ENCODE results near the gene SFRP2. TPM values are rescaled to one million over a fixed set of nuclear protein-coding genes. Genes with fewer than 3 reads are reported as not detected.

Gene SFRP2
- total RNA-seq, 1 experiment from 2014 or later: not detected

- intact Hi-C loops (cut with micrococcal nuclease; ENCODE audit: unreplicated experiment): no loop called here
- no peaks in the 10 kb centered on the region for H3K4me1 Mint-ChIP-seq (ENCODE audit: low read depth, unreplicated experiment)
- no peak overlapping the region for H3K27ac Mint-ChIP-seq (ENCODE audit: unreplicated experiment)
- DNase-seq: no peak
- CTCF ChIA-PET: no interaction called here
- H3K9me3 Mint-ChIP-seq (ENCODE audit: low read depth, unreplicated experiment): no peaks in the 10 kb centered on the region
- no peaks in the 10 kb centered on the region for H3K36me3 Mint-ChIP-seq (ENCODE audit: insufficient read depth, unreplicated experiment)
- BruUV-seq (replicated peaks): no TSS peak
- no peak for TF ChIP-seq CTCF (IDR thresholded peaks at IDR 0.05; ENCODE audit: unreplicated experiment)
- no peak overlapping the region for H3K4me3 Mint-ChIP-seq (ENCODE audit: low read depth, unreplicated experiment)
- peaks cover 34% of the 10 kb centered on the region for H3K27me3 Mint-ChIP-seq (ENCODE audit: unreplicated experiment)
Measured at GRCh38 chr4:153825126-153825525, 36.2 kb upstream of the SFRP2 start.

- CTCF ChIA-PET: no interaction called here
- Mint-ChIP-seq H3K36me3 (ENCODE audit: insufficient read depth, unreplicated experiment) (no peaks in the 10 kb centered on the region), H3K27ac (ENCODE audit: unreplicated experiment) (no peak overlapping the region), H3K4me3 (ENCODE audit: low read depth, unreplicated experiment) (no peak overlapping the region), H3K4me1 (ENCODE audit: low read depth, unreplicated experiment) (no peaks in the 10 kb centered on the region), H3K9me3 (ENCODE audit: low read depth, unreplicated experiment) (no peaks in the 10 kb centered on the region), H3K27me3 (ENCODE audit: unreplicated experiment) (peaks cover 28% of the 10 kb centered on the region)
- no TSS peak for BruUV-seq (replicated peaks)
- no peak for DNase-seq
- TF ChIP-seq CTCF (IDR thresholded peaks at IDR 0.05; ENCODE audit: unreplicated experiment): no peak
- intact Hi-C loops (cut with micrococcal nuclease; ENCODE audit: unreplicated experiment): no loop called here
Measured at GRCh38 chr4:153824501-153824900, 35.6 kb upstream of the SFRP2 start.

GRCh38 chr4:153823483-153823882, 34.6 kb upstream of the SFRP2 start:
- intact Hi-C loops (cut with micrococcal nuclease; ENCODE audit: unreplicated experiment): no loop called here
- H3K4me3 Mint-ChIP-seq (ENCODE audit: low read depth, unreplicated experiment): no peak overlapping the region
- TF ChIP-seq CTCF (IDR thresholded peaks at IDR 0.05; ENCODE audit: unreplicated experiment): no peak
- no peaks in the 10 kb centered on the region for H3K9me3 Mint-ChIP-seq (ENCODE audit: low read depth, unreplicated experiment)
- H3K27me3 Mint-ChIP-seq (ENCODE audit: unreplicated experiment): peaks cover 19% of the 10 kb centered on the region
- BruUV-seq (replicated peaks): no TSS peak
- CTCF ChIA-PET: interaction anchor here (0.6 kb wide), 1 partner anchor 181 kb away, joined by 3 read pairs; no protein-coding TSS in a partner anchor
- H3K36me3 Mint-ChIP-seq (ENCODE audit: insufficient read depth, unreplicated experiment): no peaks in the 10 kb centered on the region
- H3K27ac Mint-ChIP-seq (ENCODE audit: unreplicated experiment): no peak overlapping the region
- no peaks in the 10 kb centered on the region for H3K4me1 Mint-ChIP-seq (ENCODE audit: low read depth, unreplicated experiment)
- no peak for DNase-seq

GRCh38 chr4:153822316-153822715, 33.4 kb upstream of the SFRP2 start:
- no peak for TF ChIP-seq CTCF (IDR thresholded peaks at IDR 0.05; ENCODE audit: unreplicated experiment)
- Mint-ChIP-seq H3K36me3 (ENCODE audit: insufficient read depth, unreplicated experiment) (no peaks in the 10 kb centered on the region), H3K4me3 (ENCODE audit: low read depth, unreplicated experiment) (no peak overlapping the region), H3K9me3 (ENCODE audit: low read depth, unreplicated experiment) (no peaks in the 10 kb centered on the region), H3K4me1 (ENCODE audit: low read depth, unreplicated experiment) (no peaks in the 10 kb centered on the region), H3K27me3 (ENCODE audit: unreplicated experiment) (peaks cover 24% of the 10 kb centered on the region), H3K27ac (ENCODE audit: unreplicated experiment) (no peak overlapping the region)
- BruUV-seq (replicated peaks): no TSS peak
- intact Hi-C loops (cut with micrococcal nuclease; ENCODE audit: unreplicated experiment): no loop called here
- DNase-seq: no peak
- CTCF ChIA-PET: interaction anchor here (0.6 kb wide), 1 partner anchor 343 kb away, joined by 3 read pairs; no protein-coding TSS in a partner anchor
